NOMO-1 (cell line): ENCODE results near the gene FUT2.
A peak's percentile ranks its signal among the peaks of the same experiment; 100 is the strongest.
"Not testable (repeated sequence)": the region's sequence is repeated elsewhere in the genome, so short reads cannot be mapped to it uniquely, and the experiment has no call there.

ENCODE experiments used
- DNase-seq, 2 experiments: peaks; one replicate each; lab custom pipeline; 2025; ENCODE audit not compliant: unreplicated experiment in 2 of 2; lab: John Stamatoyannopoulos, UW

FUT2 gene

DNA sequence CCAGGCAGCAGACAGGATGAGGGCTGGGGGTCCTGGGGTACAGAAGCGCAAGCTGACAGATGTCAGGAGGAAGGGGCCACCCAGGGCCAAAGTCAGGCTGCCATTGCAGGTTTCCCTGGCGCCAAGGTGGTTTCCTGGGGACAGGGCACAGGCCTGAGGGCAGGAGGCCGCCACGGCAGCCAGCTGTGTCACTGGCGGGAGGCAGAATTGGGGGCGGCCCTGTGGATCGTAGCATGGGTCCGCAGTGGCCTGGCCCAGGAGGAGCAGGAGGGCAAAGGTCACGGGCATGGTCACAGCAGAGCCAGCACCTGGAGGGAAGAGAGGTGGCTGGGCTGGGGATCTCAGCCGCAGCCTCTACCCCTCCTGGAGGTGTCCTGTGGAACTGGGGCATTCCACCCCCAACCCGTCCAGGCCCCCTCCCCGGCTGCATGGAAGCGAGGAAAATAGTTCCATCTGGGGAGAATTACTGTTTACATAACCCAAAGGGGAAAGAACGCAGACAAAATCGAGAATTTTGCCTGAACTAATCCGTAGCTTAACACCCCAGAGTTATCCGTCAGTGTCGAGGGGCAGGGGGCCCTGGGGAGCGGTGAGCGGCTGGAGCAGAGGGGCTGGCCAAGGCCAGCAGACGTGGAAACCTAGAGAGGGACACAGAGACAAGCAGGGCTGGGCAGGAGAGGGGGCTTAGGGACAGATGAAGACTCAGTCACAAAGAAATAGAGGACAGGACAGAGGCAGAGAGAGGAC, 24.9 kb upstream of the FUT2 start:
- no peak for DNase-seq

DNA sequence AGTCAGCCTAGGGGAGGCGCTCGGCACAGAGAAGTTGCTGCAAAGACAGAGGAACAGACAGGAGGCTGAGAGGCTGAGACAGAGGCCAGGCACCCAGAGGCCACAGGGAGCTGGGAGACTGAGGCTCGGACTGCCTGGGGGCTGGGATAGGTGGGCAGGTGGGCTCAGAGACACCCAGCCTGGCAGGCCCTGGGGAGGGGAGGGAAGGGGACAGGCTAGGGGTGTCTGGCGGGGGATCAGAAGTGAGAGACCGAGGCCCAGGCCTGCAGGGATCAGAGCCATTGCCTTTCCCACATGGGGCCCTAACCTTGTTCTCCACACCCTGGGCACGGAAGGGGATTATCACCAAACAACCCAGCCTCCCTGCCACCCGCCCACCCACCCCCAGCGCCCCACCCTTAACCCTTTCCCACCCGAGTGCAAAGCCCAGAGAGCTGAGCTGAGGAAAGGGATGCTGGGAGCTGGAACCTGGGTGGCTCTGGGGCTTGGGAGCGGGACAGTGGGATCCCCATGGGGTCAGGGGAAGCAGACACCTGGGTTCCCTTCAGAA, 24.2 kb upstream of the FUT2 start:
- DNase-seq = no peak

- DNase-seq = no peak
Measured at GRCh38 chr19:48672994-48673393, 22.8 kb upstream of the FUT2 start, which contains the start of gene NTN5. Gene NTN5 (minus strand): TSS chr19:48673017. CDS start chr19:48670986, 2,031 bp downstream.

DNA sequence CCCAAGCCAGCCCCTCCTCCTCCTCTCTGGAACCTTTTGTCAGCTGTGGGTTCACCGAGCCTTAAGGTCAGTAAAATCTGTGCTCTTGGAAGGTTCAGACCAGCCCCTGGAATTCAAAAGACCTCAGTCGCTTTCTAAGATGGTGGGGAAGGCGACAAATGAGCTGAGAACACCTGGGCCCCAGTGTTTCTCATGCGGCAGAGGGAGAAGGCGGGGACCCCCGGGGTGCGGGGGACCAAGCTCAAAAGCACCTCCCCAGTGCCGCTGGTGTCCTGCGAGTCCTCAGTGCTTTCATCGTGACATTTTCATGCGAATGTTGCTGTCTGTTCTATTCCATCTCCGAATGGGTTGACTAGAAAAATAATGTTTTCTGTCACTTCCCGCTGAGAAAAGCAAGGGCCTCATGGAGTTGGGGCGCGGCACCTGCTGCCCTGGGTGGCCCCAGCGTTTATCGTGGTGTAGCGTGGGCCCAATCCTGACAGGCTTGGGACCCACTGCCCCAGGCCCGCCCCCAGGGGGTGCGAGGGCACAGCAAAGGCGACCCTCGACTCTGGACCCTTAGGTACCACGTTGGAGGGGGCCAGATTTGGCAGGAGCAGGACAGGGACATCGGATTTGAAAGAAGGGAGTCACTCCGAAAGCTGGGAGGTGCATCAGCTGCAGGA, 22.2 kb upstream of the FUT2 start:
- no peak for DNase-seq

- DNase-seq = no peak
Measured at GRCh38 chr19:48674216-48674809, 21.5 kb upstream of the FUT2 start.

DNA sequence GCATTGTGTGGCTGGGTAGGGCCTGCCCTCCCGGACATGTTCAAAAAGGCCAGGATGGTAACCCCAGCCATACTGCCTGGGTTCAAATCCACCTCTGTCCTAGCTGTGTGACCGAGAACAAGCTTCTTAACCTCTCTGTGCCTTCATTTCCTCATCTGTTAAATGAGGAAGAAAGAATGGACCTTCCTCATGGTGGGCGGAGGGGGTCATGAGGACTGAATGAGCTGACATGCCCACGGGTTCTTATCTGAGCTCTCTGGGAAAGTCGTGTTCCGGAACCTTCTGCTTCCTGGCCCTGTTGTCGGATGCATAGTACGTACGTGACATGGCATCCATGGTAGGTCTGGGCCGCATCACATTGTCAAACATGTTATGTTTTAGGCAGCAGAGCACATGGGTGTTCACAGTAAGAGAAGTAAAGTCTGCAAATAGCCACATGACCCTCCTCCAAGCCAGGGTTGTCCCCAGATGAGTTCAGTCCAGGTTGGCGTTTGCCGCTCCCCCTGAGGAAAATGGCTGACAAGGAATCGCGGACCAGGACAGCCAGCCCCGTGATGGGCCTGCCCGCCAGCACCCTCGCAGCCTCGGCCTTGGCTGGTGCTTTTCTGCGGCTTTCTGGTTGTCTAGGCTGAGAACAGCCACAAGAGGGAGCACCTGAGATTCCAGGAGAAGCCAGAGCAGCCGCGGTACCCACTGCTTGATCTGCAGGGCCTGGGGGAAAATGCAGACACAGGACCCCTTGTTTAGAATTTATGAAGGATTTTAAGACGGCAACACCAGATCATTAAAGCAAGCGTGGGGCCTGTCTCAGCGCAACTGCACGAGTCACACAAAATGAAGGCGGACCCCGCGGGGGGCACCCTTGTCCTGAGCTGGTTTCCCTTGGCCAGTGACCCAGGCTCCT, 20.6 kb upstream of the FUT2 start:
- DNase-seq = peak; percentile 40 to 67

- no peak for DNase-seq
Measured at GRCh38 chr19:48676487-48676886, 19.3 kb upstream of the FUT2 start.

DNA sequence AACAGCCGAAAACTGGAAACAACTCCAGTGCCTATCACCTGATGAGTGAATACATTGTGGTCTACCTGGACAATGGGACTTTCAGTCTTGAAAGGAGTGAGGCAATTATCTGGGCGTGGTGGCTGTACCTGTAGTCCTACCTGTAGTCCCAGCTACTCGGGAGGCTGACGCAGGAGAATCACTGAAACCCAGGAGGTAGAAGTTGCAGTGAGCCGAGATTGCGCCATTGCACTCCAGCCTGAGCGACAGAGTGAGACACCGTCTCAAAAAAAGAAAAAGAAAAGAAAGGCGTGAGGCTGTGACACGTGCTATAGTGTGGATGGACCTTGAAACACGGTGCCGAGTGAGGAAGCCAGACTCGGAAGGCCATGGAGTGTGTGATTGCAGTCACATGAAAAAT, 18.9 kb upstream of the FUT2 start:
- no peak for DNase-seq

DNA sequence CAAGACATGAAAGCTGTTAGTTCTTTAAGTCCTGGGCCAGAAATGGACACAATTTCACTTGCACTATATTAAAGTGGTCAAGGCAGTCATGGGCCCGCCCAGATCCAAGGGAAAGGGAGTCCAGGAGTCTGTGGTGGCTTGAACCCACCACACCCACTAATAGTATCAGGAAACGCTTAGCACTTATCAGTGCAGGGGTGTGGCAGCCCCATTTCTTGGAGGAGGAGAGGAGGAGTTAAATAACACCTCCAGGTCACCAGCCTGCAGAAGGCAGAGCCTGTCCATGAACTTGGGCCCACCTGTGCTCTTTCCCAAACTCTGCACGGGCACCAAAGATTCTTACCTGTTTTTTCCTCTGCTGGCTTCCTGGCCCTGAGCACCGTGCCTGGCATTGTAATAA, 17.6 kb upstream of the FUT2 start:
- DNase-seq = no peak

GRCh38 chr19:48680006-48680405, 15.8 kb upstream of the FUT2 start:
- not testable (repeated sequence) for DNase-seq

GRCh38 chr19:48680436-48681126, 15.2 kb upstream of the FUT2 start:
- DNase-seq = no peak

DNA sequence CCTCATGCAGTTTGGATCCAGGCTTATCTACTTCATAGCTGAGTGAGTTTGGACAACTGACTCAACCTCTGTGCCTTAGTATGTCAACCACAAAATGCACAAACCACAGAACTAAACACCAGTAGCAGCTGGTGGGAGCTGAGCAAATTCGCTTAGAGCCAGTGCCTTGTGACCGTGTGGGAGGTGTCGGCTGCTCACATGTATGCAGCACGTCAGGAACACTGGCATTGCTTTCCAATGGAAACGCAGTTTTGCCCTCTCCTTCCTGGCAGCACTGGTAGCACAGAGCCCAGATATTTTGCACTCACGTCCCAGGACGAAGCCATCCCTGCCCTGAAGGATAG, 14.7 kb upstream of the FUT2 start:
- DNase-seq = no peak

DNA sequence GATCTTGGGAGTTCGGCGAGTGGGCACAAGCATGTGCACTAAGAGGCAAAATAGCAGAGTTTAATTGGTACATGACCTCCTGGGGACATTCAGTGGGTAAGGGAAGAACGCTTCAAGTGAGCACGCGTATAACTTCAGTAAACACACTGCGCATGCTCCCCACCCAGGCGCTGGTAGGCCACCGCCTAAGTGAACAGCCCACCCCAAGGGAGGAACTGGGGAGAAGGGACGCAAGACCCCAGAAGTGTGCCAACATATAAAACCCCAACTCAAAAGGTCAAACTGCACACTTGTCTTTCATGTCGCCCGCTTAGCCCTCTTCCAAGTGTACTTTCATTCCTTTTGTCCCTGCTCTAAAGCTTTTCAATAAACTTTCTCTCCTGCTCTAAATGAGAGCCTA, 12.4 kb upstream of the FUT2 start:
- no peak for DNase-seq

DNA sequence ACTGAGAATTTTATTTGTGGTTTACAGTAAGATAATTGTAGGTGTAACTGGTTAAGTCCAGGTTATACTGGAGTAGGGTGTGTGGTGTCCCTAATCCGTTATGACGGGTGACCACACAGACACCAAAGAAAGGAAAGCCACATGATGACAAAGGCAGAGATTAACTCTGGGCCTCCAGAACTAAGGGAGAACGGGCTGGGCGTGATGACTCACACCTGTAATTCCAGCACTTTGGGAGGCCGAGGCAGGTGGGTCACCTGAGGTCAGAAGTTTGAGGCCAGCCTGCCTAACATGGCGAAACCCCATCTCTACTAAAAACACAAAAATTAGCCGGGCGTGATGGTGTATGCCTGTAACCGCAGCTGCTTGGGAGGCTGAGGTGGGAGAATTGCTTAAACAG, 10.2 kb upstream of the FUT2 start:
- DNase-seq = no peak

DNA sequence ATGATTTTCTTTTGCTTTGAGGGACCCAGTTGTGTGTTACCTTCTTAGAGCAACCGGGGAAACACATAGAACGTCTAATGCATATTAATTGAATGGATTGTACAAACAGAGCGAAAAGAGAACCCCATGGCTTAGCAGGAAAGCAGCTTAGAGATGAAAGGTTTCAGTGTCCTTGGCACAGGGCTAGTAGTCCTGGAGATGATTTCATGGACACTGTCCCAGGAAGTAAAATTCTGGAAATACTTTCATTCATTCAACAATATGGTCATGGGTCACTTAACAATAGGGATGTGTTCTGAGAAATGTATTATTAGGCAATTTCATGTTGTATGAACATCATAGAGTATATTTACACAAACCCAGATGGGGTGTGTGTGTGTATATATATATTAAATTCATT, 9.7 kb upstream of the FUT2 start:
- DNase-seq = no peak

- DNase-seq = not testable (repeated sequence)
Measured at GRCh38 chr19:48686637-48687036, 9.1 kb upstream of the FUT2 start.

- DNase-seq = no peak
Measured at GRCh38 chr19:48687776-48688175, 8.0 kb upstream of the FUT2 start.

- no peak for DNase-seq
Measured at GRCh38 chr19:48689449-48689848, 6.3 kb upstream of the FUT2 start.

DNA sequence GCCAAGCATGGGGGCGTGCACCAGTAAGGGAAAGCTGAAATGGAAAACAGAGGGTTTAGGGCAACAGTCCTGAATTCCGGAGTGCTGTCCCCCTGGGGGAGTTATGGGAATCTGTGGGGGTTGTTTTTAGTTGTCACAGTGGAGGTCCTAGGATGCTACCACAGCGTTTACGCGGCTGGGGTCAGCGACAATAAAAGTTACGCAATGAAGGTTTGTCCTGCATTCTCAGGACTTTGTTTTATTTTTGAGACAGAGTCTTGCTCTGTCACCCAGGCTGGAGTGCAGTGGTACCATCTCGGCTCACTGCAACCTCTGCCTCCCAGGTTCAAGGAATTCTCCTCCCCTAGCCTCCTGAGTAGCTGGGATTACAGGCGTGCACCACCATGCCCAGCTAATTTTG, 2.1 kb upstream of the FUT2 start:
- DNase-seq = not testable (repeated sequence)

DNA sequence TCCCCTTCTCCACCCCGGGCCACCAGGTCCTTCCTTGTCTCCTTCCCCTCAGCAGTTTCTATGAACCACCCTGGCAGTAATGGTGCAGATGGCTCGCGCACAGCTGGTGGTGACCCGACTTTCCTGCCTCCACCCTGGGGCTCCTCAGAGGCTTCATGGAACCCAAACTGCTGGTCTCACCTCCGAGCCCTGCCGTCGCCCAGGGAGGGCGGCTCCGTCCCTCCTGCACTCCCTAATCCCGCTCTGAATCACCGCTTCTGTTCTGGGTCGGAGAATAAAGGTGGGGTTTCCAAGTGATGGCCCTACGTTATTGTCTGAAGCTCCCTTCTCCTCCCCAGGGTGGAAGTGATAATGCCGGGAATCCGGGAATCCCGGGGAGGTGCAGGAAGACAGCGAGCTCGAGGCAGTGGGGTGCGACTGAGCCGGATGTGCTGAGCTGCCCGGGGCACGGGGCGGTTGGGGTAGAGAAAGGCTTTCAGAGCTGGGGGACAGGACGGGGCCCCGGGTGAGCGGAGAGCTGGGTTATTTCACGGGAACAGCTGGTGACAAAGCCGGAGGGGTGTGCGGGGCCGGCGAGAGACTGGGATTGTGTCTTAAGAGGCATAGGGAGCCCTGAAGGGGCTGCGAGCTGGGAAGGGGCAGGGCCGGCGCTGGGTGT, 711 bp downstream of the FUT2 start:
- no peak for DNase-seq
